SH-SY5Y (cell line): Measurements from ENCODE around the gene MSRB3.

Source experiments
- GATA2 ChIP-seq: IDR thresholded peaks from 2 replicates; pipeline ENCODE4 v1.6.1; 2011; ENCODE audit warnings: mild to moderate bottlenecking, low read depth, low read length
- GATA3 ChIP-seq: IDR thresholded peaks from 2 replicates; pipeline ENCODE4 v1.6.1; 2011; ENCODE audit warnings: low read depth, mild to moderate bottlenecking, low read length, moderate library complexity

DNA sequence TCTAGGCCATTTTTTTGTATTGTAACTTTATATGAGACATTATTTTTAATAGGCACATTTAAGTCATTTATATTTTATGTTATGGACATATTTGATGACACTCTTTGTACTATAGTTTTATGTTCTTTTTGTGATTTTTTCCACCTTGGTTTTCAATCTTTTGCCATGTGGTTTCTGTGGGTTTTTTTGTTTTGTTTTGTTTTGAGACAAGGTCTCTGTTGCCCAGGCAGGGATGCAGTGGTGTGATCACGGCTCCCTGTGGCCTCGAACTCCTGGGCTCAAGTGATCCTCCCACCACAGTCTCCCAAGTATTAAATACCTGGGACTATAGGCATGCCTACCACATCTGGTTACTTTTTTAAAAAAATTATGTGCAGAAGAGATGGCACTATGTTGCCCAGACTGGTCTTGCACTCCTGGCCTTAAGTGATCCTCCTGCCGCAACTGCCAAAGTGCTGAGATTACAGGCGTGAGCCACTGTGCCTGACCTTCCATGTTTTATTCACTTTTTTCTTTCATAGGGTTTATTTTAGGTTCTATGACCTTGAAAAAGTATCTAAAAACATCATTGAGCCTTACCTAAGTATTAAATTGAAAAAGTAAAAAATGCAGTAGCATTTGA is 16.3 kb downstream of the MSRB3 start:
- TF ChIP-seq GATA3 (no peak), GATA2 (no peak)
